IPS-11a (cell line): ENCODE measurements around the gene PCDH15.

ENCODE experiments used
- H3K4me3 ChIP-seq: one replicate; pipeline ENCODE4 v1.5.1; 2013; ENCODE audit warnings: low read depth, low read length, control low read depth

PCDH15 gene

GRCh38 chr10:54137396-54137795 is 663.6 kb downstream of the PCDH15 start:
- H3K4me3 ChIP-seq, result no peak overlapping the region

- no peak overlapping the region for H3K4me3 ChIP-seq
Measured at GRCh38 chr10:54133203-54133602, 667.8 kb downstream of the PCDH15 start.

GRCh38 chr10:54131833-54132232 is 669.2 kb downstream of the PCDH15 start:
- no peak overlapping the region for H3K4me3 ChIP-seq

DNA sequence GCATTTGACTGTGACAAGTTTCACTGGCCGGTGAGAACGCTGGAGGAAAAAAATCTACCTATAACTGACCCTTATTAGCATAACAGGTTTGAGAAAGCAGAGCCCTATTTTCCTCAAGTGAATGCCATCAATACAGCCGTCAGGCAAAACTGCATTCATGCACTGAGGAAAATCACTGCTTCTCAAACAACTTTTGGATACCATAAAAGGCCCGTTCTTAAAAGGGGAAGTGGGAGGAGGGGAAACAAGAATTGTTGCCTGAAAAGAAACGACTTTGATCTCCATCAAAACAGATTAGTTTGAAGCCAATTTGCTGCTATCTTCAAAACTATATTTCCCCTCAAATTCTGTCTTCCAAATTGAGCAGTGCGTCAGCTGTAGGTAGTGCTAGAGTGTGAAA is 670.6 kb downstream of the PCDH15 start:
- no peak overlapping the region for H3K4me3 ChIP-seq

- no peak overlapping the region for H3K4me3 ChIP-seq
Measured at GRCh38 chr10:54125098-54125747, 675.8 kb downstream of the PCDH15 start.

- H3K4me3 ChIP-seq, result no peak overlapping the region
Measured at GRCh38 chr10:54124209-54124885, 676.7 kb downstream of the PCDH15 start.

- H3K4me3 ChIP-seq, result no peak overlapping the region
Measured at GRCh38 chr10:54120806-54121205, 680.2 kb downstream of the PCDH15 start.

DNA sequence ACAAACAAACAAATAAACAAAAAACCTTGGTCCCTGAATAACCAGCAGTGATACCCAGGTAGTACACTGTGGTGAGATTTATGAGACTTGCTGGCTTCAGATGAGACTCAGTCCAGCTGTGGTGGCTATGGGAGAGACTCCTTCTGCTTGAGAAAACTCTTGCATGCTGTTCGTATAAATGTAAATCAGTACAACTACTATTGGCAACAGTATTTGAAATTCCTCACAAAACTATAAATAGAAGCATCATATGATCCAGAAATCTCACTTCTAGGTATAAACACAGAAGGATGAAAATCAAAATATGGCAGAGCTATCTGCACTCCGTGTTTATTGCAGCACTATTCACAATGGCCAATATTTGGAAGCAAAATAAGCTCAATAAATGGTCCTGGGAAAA is 692.1 kb downstream of the PCDH15 start:
- no peak overlapping the region for H3K4me3 ChIP-seq

GRCh38 chr10:54096892-54097291 is 704.1 kb downstream of the PCDH15 start:
- H3K4me3 ChIP-seq, result no peak overlapping the region

GRCh38 chr10:54094321-54094720 is 706.7 kb downstream of the PCDH15 start:
- H3K4me3 ChIP-seq, result no peak overlapping the region

GRCh38 chr10:54091237-54091636 is 709.8 kb downstream of the PCDH15 start:
- H3K4me3 ChIP-seq, result no peak overlapping the region

DNA sequence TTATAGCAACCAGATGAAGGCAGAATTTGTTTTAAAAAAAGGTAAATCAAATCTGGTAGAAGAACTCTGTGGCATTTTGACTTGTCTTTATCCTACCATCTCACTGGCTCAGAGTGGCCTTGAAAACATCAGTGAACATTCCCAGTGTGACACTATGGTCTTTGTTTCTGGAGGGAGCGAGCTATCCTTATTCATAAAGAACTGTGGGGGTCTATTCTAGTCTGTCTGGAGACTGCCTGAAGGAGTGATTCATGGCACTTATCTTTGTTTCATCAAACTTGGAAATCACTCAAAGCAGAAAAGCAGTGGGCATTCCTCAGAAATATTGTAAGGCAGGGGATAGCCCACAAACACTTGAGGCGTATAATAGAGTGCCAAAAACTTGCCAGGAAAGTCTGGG is 719.1 kb downstream of the PCDH15 start:
- no peak overlapping the region for H3K4me3 ChIP-seq

- H3K4me3 ChIP-seq, result no peak overlapping the region
Measured at GRCh38 chr10:54067361-54067760, 733.7 kb downstream of the PCDH15 start.

DNA sequence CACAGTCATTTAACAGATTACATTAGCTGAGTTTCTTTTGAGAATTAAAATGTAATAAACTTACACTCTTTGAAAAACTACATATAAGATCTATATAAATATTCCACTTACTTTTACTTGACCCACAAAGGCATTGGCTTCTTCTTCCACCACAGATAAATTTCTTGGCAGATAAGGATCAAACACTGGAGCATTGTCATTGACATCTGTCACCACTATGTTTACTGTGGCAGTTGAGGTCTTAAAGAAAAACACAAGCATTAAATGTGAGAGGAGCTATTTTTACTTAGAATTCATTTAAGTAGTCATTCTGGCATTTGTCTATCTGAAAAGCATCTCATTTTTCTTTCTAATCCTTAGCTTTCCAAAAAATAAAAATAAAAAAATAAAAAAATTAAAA is 734.4 kb downstream of the PCDH15 start:
- no peak overlapping the region for H3K4me3 ChIP-seq

- no peak overlapping the region for H3K4me3 ChIP-seq
Measured at GRCh38 chr10:54065106-54065505, 735.9 kb downstream of the PCDH15 start.

DNA sequence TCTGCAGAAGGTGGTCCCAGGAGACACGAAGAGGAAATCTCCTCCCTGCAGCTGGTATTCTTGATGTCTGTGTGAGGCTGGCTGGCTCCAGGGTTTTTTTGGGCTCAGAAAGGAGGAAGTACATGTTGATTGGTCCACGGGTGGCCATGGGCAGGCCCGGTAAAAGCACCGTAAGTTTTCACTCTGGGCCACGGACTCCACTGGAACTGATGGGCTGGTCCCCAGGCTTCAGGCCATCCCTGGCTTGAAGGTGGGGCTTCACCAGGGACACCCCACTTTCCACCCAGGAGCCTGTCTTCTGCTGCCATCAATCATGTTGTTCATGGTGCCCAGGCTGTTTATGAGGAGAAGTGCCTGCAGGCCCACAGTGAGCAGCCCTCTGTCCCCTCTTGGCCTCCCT is 736.8 kb downstream of the PCDH15 start:
- H3K4me3 ChIP-seq, result no peak overlapping the region

GRCh38 chr10:54063514-54063913 is 737.5 kb downstream of the PCDH15 start:
- H3K4me3 ChIP-seq, result no peak overlapping the region

DNA sequence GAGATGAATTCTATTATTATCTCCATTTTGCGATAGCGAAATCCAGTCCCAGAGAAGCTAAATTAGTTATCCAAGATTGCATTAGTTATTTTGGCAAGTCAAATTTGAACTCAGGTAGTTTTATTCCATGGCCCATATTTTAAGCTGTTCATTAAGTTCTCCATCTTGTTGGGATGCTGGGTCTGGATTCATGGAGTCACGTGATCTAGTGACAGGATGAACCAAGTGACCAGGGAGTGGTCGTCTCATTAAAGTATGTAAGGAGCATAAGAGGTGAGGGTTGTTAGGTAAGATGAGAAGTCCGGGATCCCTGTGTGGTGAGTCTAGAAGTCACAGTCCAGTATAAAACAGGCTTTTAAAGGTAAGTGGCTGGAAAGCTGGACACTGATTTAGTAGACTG is 740.5 kb downstream of the PCDH15 start:
- no peak overlapping the region for H3K4me3 ChIP-seq

- H3K4me3 ChIP-seq, result no peak overlapping the region
Measured at GRCh38 chr10:54057357-54057756, 743.7 kb downstream of the PCDH15 start.

DNA sequence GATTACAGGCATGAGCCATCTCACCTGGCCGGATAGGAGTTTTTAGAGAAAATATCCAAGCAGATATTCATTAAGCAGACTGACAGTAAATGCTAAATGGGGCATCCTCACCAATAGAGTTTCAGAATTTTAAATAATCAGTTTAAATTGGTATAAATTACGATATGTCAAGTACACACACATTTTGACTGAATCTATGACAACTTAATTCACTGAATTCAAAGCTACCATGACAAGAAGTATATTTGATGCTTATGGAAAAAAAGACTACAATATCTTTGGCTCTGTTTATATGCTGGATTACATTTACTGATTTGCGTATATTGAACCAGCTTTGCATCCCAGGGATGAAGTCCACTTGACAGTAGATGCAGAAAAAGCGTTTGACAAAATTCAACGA is 774.7 kb downstream of the PCDH15 start:
- H3K4me3 ChIP-seq, result no peak overlapping the region

DNA sequence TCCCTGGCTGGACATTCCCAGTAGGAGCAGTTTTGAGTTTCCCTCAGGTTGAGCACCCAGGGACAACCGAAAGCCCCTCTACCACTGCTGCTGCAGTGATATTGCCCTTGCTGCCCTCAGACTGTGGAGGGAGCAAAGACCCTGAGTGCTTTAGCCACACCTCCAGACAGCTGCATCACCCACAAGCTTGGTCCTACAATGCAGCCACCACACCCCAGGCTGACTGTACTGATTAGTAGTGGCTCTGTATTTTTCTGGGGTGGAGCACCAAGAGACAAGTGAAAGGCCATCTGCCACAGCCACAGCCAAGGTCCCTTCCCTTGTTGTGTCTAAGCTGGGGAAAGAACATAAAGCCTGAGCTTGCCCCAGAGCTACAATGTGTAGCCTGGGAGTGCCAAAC is 789.9 kb downstream of the PCDH15 start:
- no peak overlapping the region for H3K4me3 ChIP-seq

- H3K4me3 ChIP-seq, result no peak overlapping the region
Measured at GRCh38 chr10:54010337-54010933, 790.6 kb downstream of the PCDH15 start.
